Measurements from ENCODE around the gene PANK4.
"Not testable (repeated sequence)": the region's sequence is repeated elsewhere in the genome, so short reads cannot be mapped to it uniquely, and the experiment has no call there.

PANK4 gene

DNA sequence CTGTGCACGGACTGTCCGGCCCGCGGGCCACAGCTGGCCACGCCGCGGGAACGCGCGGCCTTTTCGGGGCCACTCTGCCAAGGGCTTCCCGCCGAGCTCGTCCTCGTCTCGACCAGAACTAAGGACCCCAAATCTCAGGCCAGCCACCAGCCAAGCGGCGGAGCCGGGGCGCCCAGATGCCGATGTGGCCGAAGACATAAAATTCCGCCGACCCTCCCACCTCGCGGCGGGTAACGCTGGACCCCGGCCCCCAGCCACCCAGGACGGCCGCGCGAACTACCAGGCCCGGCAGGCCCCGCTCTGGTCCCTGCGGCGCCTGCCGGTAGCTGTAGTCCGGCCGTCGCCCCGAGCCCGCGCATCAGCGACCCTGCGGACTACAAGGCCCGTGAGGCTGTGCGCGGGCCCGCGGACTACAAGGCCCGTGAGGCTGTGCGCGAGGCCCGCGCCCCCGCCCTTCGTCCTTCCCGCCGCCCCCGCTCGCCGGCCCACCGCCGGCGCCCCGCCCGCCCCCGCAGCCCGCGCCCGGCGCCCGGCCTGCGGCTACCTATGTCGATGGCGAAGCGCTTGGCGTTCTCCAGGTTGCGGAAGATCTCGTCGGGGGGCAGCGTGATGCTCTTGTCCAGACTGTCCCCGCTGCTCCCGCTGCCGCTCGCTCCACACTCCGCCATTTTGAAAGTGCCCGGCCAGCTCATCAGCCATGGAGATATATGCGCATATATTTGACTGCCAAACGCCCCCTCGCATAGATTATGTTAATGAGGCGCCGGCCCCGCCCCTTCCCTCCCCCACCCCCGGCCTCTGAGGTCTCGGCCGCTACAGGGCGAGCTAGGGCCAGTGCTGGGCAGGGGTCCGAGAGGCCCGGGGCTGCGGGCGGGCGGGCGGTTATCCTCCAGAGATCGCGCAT lies at the start of gene PANK4:
Gene PANK4, minus strand, starts transcription at position 677 of the 904 bp plus-strand sequence. Its CDS starts 9 bp downstream, at position 668.
- peak; percentile 53 to 85 for DNase-seq (ENCODE audit: extremely low read depth in 1 of 2, low read depth in 1 of 2)

DNA sequence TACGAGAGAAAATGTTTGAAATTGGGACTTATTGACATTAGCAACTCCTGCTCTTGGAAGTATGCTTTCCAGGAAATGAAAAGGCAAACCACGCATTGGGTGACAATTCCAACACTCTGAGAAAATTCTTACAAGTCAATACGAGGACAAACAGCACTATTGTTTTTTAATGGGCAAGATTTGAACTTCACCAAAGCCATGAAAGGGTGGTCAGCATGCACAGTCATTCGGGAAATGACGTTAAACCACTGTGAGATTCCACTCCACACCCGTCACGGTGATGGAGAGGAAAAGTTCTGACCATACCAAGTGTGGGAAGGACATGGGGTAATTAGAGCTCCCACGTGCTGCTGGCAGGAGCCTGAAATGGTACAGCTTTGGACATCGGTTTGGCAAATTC lies 48.0 kb upstream of the PANK4 start:
- DNase-seq (ENCODE audit: extremely low read depth in 1 of 2, low read depth in 1 of 2) = no peak

DNA sequence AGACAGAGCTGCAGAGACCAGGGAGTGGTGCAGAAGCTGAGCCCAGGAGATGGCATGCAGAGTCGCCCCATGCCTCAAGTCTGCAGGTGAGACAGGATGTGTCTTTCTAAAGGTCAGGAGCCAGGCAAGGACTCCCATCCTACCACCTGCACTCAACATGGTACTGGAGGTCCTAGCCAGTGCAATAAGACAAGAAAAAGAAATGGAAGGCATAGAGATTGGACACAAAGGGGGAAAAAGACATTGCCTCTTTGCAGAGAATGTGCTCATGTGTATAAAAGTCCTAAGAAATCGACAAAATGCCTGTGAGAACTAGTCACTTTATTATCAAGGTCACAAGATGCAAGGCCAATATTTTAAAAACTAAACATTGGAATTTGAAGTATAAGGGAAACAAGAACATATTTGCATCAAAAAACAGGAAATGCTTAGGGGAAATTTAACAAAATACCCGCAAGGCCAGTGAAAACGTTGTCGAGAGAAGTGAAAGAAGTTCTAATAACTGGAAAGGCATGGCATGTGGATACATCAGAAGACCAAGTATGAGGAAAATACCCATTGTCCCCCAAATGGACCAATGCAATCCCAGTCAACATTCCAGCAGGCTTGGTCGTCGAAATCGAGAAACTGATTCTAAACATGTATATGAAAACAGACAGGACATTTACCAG lies 47.0 kb upstream of the PANK4 start:
- DNase-seq (ENCODE audit: extremely low read depth in 1 of 2, low read depth in 1 of 2) = no peak

DNA sequence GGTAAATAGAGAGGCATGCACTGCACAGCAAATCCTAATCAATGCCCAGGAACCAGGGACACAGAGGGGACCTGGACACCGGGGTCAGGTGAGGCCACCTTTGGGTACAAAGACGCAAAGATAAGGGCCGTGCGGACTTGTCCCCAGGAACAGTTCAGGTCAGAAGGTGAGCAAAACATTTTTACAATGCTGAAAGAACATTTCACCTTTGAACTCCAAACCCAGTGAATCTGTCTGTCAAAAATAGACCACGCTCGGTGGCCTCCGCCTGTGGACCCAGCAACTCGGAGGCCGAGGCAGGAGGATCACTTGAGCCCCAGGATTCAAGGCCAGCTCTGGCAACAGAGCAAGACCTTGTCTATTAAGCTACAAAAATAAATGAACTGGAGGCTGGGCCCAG lies 45.0 kb upstream of the PANK4 start:
- no peak for DNase-seq (ENCODE audit: extremely low read depth in 1 of 2, low read depth in 1 of 2)

DNA sequence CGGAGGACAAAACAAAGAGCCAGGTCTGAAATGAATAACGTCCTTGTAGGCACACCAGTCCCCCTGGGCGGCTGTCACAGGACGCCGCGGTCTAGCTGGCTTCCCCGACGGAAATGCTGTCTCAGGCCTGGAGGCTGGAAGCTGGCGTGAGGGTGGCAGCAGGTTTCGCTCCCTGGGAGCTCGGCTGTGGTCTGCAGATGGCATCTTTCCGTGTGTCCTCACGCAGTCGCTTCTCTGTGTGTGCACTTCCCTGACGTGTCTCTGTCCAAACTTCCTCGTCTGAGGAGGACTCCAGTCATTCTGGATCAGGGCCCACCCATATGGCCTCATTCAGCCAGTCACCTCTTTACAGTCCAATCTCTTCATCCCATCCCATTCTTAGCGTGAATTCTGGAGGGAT lies 43.9 kb upstream of the PANK4 start:
- DNase-seq (ENCODE audit: extremely low read depth in 1 of 2, low read depth in 1 of 2) = no peak

DNA sequence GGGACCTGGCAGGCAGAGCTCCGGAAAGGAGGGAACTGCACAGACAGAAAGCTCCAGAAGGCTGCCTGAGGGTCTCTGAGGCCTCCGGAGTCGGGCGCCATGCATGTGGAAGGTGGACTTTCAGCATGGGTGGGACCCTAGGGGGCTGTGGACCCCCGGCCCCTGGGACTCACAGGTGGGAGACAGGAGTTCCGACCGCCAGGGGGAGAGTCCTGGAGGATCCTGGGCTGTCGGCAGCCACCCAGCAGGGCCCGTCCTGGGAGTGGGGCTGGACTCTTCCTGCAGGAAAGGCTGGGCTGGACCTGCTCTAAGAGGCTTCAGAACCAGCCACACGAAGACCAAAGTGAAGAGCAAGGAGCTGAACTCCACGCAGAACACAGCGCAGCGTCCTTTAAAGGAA lies 43.3 kb upstream of the PANK4 start:
- not testable (repeated sequence) for DNase-seq (ENCODE audit: extremely low read depth in 1 of 2, low read depth in 1 of 2)

DNA sequence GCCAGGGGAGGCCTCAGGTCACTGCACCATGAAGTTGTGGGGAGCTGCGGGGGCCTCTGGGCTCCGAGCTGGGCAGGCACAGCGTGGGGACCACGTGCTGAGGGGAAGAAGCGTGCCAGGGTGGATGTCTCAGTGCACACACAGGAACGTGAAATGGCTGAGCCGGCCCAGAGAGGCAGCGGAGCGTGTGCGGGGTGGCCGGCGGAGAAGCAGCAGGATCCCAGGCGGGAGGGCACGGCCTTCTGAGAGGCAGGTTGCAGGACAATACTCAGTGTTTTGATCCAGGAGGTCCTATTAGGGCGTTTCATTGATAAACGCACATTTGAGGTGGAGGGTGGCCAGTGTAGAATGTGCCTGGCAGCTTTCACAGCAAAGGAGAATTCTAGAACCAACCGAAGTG lies 42.7 kb upstream of the PANK4 start:
- DNase-seq (ENCODE audit: extremely low read depth in 1 of 2, low read depth in 1 of 2) = no peak

DNA sequence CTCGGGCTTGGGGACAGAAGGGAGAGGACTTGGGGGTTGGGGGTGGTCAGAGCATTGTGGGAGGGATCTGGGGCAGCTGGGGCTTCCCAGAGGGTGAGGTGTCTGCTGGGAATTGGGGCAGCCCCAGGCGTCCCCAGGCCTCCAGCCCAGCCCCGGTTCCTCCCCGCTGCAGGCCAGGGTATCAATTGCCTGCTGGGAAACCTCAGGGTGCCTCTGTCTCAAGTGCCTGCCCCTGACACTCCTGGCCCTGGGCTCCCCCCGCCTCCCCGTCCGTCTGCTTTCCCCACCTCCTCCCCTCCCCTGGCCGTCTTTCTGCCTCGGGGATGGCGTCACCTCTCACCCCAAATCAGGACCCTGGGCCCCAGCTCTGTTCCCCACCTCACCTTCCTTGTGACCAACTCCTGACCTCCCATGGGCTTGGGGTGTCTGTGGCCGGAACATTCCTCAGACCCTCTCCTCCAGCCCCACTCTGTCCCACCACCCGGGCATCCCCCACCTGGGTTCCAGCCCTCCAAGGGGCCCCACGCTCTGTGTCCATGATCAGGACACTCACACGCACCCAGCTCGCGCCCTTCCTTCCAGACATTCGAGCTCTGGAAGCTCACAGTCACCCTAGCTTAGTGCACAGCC lies 41.9 kb upstream of the PANK4 start:
- DNase-seq (ENCODE audit: extremely low read depth in 1 of 2, low read depth in 1 of 2) = not testable (repeated sequence)

DNA sequence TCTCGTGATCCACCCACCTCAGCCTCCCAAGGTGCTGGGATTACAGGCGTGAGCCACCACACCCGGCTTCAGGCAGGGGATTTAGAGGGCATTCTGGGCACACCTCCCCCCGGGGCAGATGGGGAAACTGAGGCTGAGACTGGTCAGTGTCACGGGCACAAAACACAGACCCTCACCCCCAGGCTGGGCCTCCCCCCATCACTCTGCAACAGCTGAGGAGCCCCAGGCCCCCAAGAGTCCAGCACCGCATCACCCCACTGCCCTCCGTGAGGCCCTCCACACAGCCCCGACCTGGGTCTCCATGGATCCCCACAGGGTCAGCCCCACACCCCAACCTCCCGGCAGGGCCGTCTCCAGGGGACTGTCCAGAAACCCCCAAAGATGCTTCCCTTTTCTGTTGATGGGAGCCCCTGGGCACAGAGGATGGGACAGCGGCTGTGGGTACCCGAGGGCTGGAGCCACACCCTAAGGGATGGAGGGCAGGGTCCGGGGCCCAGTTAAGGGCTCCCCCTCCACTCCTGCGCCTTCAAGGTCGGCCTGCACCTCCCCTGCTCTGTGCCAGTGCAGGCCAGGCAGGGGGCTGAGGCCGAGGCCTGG lies 40.8 kb upstream of the PANK4 start:
- no peak for DNase-seq (ENCODE audit: extremely low read depth in 1 of 2, low read depth in 1 of 2)

DNA sequence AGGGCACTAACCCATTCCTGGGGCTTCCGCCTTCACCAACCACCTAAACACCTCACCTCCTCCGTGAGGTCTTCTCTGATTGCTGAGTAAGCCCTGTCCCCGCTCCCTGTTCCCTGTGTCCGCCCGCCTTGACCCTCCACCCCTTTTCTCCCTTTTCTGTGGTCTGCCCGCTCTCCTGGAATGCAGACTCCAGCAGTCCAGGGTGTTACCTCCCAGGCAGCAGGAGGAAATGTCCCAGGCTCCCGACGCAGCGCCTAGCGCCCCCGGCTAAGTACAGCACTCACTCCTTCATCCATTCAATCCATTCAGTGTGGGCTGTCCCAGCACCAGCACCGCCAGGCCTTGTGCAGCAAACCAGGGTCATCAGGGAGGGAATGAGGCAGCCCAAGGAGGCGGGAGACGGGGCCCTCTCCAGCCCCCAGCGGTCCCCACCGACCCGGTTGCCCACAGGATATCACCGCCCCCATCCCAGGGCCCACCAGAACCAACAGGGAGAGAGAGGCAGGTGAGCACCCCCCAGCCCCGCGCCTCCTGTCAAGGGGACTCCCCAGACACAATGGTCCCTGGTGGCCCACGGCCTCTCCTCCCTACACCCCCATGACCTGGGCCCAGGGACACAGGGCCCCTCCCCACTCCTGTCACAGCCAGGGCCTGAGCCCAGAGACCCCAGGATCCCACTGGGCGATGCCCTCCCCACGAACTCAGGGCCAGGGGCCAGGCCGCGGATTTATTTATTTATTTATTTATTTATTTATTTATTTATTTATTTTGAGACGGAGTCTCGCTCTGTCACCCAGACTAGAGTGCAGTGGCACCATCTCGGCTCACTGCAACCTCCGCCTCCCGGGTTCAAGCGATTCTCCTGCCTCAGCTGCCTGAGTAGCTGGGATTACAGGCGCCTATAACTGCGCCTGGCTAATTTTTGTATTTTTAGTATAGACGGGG lies 40.0 kb upstream of the PANK4 start:
- DNase-seq (ENCODE audit: extremely low read depth in 1 of 2, low read depth in 1 of 2) = no peak

DNA sequence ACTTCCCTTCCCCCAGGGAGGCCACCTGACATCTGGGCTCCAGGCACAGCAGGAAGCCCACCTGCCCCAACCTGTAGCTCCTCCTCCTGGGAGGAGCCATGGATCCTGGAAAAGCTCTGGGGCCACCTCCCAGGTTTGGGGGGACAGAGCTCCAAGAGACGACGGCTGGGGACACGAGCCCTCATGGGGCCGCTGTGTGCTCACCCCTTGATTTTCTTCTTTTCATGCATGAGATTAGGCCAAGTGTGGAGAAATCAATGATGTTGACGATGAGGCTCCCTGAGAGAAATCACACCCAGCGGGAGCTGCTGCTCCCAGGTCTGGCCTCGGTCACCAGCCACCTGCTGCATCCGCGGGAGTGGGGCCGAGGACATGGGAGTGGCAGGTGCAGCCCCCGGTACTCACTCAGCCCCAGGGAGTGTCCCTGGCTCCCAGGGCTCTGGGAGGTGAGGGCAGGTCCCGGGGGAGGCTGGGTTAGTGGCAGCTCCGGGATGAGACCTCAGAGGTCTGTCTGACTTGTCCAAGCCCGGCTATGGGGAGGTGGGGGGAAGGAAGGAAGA lies 38.5 kb upstream of the PANK4 start:
- no peak for DNase-seq (ENCODE audit: extremely low read depth in 1 of 2, low read depth in 1 of 2)

DNA sequence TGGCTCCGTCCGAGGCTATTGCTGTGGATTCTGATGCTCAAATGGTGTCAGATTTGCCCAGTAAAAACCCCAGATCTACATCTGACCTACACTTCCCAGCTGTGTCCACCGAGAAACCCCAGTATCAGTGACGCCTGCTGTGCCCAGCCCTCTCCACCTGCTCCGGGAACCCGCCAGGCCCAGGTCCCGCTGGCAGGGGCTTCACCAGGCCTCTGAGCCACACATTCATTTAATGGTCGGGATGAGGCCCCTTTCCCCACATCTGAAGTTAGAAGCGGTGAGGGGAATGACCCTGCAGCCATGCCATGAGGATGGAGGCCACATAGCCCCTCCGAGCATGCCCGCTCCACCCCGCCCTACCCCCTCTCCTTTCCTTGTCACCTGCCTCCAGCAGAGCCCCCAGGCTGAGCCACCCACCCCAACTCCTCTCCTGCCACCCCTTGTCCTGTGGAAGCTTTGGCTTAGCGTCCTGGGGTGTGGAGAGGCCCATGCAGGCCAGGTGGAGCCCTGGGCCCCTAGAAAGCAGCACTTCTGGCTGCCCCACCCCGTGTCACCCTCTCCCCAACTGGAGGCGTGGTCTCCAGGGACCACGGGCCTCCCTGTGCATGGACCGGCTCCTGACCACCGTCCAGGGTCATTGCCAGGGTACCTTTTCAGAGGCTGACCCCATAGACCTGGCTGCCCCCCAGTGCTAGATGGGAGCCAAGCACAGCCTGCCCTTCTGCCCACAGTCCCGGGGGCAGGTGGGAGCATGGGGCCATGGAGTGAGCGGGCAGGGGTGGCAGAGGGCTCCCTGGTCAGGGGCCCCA lies 37.8 kb upstream of the PANK4 start:
- DNase-seq (ENCODE audit: extremely low read depth in 1 of 2, low read depth in 1 of 2) = no peak

DNA sequence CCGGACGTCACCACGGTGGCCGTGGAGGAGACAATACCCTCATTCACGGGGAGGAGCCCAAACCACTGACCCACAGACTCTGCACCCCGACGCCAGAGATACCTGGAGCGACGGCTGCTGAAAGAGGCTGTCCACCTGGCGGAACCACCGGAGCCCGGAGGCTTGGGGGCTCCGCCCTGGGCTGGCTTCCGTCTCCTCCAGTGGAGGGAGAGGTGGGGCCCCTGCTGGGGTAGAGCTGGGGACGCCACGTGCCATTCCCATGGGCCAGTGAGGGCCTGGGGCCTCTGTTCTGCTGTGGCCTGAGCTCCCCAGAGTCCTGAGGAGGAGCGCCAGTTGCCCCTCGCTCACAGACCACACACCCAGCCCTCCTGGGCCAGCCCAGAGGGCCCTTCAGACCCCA lies 36.8 kb upstream of the PANK4 start:
- no peak for DNase-seq (ENCODE audit: extremely low read depth in 1 of 2, low read depth in 1 of 2)

DNA sequence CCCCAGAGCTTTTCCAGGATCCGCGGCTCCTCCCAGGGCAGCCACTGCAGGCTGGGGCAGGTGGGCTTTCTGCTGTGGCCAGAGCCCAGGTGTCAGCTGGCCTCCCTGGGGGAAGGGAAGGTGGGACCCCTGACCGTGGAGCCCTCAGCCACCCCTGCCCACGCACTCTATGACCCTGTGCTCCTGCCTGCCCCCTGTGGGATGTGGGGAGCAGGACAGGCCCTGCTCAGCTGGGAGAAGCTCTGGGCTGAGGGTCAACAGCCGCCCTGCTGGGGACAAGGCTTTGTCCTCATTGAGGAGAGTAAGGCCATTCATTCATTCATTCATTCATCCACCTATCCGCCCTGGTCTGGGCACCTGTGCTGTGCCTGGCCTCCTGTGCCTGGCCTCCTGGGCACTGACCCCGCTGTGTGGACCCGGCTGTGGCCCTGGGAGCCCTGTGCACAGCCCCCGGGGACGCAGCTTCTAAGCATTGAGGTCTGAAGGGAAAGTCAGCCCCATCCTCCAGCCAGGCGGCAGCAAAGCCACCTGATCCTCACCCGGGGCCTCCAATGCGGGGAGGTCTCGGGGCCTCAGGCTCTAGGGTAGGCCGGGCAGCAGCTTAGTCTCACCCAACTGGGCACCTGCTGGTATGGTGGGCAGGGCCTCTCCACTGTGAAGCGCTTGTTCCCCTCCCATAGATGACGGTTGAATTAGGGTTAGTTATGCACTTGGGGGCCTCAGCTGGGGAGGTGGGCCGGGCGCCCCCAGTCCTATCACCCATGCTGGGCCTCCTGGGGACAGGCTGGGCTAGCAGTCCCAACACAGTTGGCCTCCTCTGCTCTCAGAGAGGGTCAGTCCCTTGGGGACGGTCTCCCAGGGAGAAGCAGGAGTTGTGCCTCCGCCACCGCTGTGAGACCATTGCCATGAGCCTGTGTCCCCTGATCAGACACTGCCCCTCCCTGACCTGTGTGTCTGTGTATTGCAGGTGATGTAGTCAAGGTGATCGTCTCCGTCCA lies 35.8 kb upstream of the PANK4 start:
- DNase-seq (ENCODE audit: extremely low read depth in 1 of 2, low read depth in 1 of 2) = no peak

DNA sequence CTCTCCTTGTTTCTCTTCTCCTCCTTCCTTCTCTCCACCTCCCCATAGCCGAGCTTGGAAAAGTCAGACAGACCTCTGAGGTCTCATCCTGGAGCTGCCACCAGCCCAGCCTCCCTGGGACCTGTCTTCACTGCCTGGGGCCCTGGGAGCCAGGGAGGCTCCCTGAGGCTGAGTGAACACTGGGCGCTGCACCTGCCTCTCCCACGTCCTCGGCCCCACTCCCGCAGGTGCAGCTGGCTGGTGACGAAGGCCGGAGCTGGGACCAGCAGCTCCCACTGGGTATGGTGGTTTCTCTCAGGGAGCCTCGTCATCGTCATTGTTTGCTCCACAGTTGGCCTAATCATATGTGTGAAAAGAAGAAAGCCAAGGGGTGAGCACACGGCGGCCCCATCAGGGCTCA lies 35.0 kb upstream of the PANK4 start:
- no peak for DNase-seq (ENCODE audit: extremely low read depth in 1 of 2, low read depth in 1 of 2)

DNA sequence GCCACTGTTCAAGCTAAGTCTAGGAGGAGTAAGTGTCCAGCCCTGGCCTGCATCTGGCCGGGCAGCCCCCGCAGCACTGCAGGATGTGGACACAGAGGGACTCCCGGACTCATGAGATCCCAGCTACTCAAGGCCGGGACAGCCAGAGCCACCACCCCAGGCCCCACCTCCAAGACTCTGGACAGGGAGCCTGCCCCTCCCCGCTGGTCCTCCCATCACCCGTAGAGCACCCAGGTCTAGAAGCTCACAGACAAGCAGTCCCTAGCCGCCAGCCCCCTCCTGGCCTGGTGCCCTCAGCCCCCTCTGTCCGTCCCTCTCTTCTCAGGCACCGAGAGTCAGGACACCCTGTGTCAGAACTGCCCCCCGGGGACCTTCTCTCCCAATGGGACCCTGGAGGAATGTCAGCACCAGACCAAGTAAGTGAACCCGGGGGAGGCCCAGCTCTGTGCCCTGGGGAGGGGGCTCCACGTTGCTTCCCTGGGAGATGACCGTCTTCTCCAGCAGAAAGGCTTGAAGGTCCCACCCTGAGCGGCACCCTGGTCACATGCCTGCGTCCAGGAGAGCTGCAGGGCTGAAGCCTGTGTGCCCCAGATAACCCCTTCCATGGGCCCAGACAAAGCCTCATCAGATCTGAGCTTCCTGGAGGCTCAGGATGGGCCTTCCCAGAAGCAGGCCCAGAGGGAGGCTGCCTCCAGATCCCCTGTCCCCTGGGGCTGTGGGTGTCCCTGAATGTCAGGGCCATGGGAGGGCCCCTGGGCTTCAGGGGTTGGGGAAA lies 34.1 kb upstream of the PANK4 start:
- no peak for DNase-seq (ENCODE audit: extremely low read depth in 1 of 2, low read depth in 1 of 2)

Measured in activated CD8-positive, alpha-beta memory T cell treated with anti-CD3 and anti-CD28 coated beads for 1 hour (primary cell).